Activated T-helper 9 cell treated with anti-CD3 and anti-CD28 coated beads, Interleukin-2, amount 50 U/mL, for 16 hours (primary cell): ENCODE data around the gene CDC25C.
A peak's percentile ranks its signal among the peaks of the same experiment; 100 is the strongest.

Experiments used
- DNase-seq: peaks from one replicate; pipeline ENCODE4 v3.0.0-alpha.2; 2020; ENCODE audit warnings: low read depth

Gene CDC25C

DNA sequence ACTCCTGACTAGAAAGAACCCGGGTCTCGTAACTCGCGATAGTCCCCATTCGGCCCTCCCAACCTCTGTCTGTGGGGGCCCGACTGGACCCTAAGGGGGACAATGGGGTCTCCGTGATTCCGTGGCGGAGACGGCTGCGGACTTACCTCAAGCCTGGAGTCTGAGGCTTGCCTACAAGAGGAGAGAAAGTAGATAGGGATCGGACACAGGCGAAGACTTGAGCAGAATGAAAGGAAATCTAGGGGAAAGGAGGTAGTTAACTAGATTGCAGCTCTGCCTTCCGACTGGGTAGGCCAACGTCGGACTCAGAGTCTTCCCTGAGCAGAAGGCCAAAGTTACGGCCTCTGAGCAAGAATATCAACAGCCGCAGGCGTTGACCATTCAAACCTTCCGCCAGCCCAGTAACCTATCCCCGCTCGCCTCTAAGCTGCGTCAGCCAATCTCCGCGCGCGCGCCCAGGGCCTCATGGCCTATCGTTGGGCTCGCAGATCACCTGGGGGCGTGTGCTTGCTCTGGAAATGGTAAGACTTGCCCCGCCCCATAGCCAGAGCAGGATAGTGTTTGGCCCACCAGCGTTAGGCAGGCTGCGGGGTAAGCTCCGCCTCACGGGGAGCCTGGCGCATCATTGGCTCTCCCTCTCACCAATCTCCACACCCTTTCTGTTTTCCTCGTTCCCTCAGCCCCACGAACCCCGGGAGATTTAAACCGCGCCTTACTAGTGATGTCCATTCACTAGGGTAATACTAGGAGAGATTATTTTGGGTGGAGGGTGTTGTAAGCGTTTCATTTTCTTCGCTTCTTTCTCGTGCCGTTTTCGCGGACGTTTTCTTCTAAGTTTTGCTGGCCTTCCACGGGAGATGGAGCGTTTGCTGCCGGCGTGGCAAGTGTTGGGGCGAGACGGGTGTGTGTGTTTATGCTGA, at the start of gene CDC25C:
Gene CDC25C (minus strand): TSS at position 356 of the 920 bp plus-strand sequence. CDS start 624 bp downstream, outside the sequence.
- peak; percentile 95 for DNase-seq

DNA sequence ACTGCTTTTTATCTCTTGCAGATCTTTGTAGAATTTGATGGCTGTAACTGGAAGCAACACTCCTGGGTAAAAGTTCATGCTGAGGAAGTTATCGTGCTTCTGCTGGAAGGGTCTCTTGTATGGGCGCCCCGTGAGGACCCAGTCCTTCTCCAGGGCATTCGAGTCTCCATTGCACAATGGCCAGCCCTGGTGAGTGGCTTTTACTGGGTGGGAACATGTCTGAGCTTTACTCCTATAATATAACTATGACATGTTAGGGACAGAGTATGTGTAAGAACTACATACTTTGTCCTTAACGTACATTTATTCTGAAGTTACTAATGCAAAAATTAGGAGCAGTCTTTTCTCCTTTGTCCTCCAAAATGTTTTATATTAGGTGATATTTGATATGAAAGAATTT, 41.0 kb upstream of the CDC25C start:
- no peak for DNase-seq

DNA sequence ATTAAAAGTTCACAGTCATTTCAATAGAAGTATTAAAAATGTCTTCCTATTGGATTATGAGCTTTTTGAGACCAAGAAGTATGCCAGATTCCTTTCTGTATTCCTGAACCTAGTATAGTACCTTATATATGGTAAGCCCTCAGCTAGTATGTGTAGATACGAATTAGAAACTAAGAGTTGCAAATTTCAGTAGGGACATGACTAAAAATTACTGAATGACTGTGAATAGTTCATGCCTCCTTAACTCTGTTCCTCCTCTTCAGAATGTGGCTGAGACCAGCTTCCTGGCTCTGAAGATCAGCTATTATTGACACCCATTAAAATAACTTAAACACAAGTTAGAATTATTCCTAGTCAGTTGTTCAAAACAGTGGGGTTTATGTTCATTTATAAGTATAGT, 40.6 kb upstream of the CDC25C start:
- no peak for DNase-seq

DNA sequence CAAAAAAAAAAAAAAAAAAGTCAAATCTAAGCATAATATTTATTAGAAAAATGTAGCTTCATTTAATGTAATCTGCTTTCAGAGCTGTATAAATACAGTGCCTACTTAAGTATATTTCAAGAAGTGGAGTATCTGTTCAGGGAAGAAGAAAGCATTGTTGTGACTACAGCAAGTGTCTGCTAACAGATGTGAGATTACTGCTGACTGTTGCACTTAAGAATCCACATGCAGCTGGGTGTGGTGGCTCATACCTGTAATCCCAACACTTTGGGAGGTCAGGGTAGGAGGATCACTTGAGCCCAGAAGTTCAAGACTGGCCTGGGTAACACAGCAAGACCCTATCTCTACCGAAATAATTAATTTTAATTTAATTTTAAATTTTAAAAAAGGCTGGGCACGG, 39.9 kb upstream of the CDC25C start:
- no peak for DNase-seq

DNA sequence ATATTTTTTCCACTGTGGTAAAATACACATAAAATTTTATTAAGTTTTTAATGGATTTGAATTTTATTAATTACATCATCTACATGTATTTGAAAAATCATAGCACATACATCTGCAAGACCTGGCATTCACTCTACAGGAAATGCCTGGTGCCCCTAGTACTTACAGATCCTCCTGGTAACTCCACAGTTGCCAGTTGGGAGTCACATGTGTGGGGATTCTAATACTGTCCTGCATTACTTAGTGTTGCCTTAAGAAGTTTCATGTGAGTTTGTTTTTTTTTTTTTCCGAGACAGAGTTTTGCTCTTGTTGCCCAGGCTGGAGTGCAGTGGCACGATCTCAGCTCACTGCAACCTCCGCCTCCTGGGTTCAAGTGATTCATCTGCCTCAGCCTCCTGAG, 38.9 kb upstream of the CDC25C start:
- DNase-seq, result no peak

DNA sequence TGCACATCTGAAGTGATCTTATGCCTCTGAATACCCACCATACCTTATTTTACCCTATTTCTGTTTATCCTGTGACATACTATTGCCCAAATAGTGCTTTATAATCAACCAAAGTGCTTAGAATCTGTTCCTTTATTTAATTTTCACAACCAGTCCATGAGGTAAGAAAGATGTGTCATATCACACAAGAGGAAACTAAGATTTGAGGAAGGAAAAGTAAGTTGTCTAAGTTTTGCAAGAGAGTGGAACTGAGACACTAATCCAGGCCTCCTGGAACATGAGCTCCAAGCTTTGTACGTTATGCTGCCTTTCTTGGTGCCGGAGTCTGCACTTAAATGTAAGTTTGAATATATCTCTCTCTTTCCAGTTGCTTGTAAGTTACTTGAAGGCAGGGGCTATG, 38.1 kb upstream of the CDC25C start:
- no peak for DNase-seq

DNA sequence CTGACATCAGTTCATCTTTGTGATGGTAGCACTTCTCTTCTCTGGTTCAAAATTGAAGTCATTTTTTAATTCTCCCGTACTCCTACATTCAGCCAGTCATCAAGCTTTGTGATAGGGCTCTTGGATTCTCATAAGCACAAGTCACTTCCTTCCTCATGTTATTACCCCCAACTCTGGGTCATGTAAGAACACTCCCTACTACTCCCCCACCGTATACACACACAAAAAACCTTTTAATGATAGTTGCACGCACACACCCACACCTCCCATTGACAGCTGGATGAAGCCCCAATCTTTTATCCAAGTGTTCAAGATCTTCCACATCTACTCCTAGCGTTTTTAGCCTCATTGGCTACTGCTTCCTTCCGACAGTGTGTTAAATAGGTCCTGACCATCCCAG, 37.7 kb upstream of the CDC25C start:
- no peak for DNase-seq

DNA sequence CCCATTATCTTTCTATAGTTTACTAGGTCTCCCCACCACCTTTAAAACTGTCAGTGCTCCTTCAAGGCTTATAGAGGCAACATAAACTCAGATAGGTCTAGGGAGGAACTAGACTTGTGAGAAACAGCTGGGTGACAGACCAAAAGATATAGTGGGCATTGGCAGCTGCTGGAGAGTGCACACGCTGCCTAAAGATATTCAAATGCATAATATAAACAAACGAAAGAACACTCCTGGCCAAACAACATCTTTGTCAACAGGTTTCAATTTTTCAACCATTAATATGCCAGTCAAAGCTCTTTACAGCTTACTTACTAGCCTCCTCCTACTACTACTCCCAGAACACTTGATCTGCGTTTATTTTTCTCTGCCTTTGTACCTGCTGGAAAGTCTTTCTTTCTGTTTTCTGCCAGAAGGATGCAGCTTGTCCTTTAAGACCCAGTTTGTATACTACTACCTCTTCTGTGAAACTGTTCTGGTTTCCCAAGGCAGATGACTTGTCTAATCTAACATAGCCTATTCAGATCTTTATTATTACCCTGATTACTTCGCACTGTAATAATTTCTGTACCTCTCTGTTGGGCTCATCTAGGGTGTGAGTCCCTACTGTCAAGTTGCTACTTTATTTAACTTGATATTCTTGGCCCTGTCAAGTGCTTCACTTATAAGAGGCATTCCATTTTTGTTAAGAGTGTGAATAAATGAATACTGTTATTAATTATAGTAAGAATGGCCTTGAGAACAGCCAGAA, 35.2 kb upstream of the CDC25C start:
- no peak for DNase-seq

DNA sequence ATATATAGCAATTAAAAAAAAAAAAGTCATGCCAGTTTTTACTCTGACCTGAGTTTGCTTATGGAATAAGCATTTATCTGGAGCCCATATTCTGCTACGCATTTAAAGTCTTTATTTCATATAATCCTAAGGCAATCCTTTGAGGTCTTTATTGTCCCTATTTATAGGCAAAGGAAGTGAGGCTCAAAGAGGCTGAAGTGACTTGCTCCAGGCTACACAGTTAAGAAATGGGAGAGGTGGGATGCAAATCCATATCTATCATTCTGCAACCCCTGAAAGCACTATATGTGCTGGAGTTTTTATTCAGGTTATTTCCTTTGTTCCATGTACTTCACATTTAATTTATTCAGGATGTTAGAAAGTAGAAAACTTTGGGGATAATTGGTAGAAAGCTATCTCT, 33.0 kb upstream of the CDC25C start:
- DNase-seq, result no peak

DNA sequence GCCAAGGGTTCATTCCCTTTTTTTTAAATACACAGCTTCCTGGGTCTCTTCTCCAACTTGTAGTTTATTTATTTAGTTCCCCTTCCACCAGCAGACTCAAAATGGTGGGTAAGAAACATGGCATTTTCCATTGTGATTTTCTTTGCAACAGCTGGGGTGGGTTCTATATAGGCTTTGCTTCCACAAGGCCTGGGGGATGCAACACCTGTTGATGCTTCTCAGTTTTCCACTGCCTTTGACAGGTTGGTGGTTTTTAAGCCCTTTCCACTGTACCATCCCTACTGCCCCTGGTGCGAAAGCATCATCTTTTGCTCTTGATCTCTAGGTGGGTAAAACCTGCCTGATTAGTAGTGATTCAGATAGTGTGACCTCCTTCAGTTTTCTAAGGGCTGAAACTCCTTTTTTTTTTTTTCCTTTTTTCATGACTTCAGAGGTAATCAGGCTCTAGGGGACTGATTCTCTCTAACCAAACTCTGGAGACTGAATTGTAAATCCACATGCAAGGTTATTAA, 29.4 kb upstream of the CDC25C start:
- DNase-seq, result no peak

DNA sequence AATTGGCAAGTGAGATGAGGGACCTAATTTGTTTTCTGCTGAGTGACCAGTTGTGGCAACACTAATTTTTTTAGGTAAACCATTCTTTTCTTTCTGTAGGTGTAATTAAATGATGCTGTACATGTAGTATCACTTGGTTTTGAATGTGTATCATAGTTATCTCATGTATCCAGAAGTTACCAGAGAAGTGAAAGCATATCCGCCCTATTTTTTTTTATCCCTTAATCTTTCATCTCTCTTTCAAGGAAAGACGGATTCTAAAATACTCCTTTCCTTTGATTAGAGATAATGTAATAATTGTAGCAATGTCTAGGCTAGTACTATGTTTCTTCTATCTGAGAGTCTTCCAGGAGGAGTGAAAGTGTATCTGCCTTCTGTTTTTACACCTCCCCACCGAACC, 28.0 kb upstream of the CDC25C start:
- DNase-seq, result no peak

DNA sequence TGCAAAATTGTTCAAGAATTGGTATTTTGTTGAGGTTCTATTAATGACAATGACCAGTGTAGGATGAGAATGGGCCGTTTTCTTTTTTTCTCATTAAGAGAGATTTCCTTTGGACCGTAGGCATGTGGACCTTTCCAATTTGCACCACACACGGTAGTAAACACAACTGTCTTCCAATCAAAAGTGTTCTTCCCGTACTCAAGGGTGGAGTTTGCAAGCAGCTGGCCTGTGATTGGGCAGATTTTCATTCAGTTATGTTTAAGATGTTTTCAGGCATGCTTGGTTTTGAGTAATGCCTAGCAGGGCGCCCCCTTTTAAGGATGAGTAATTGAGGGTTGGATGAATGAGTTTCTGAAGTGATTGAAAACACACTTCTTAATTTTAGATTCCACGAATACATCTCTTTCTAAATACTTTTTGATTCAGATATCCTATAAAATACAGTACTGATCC, 23.3 kb upstream of the CDC25C start:
- peak; percentile 33 for DNase-seq

DNA sequence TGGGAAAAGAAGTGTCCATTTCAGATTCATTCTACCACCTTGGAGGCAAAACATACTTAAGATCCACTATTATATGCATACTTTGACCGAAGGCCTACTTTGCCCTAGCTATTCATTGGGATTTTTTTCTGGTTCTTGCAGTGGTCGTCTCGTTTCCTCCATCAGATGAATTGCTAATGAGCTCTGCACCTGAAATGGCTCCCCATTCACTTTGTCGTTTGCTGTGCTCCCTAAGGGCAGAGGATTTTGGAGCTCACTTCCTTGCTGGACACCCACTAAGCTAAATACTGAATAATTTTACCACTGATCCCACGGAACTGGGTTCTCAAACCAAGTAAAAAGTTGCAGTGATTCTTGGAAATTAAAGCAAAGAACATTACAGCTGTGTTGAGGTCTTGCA, 22.8 kb upstream of the CDC25C start:
- DNase-seq, result no peak

DNA sequence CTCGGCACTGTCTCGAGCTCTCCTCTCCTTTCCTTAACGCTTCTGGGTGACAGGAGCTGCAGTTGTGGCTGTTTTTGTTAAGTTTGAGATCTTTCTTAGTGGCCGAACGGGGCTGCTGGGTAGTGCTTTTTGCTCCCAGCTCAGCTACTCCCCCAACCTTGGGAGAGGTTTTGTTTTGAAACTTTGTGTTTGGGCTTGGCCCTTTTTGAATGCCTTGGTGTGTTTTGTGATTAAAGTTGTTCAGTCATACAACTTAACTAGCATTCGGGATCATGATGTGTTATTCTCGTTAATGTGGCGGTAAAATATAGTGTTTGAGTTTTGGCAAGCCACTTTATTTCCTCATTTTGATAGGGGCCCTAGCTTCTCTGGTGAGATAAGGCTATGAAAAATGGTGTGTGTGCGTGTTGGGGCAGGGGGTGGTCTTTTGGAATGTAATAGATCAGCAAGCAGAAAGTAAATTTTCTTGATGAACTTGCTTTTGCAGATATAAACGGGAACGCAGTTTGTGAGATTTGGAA, 22.0 kb upstream of the CDC25C start:
- no peak for DNase-seq

DNA sequence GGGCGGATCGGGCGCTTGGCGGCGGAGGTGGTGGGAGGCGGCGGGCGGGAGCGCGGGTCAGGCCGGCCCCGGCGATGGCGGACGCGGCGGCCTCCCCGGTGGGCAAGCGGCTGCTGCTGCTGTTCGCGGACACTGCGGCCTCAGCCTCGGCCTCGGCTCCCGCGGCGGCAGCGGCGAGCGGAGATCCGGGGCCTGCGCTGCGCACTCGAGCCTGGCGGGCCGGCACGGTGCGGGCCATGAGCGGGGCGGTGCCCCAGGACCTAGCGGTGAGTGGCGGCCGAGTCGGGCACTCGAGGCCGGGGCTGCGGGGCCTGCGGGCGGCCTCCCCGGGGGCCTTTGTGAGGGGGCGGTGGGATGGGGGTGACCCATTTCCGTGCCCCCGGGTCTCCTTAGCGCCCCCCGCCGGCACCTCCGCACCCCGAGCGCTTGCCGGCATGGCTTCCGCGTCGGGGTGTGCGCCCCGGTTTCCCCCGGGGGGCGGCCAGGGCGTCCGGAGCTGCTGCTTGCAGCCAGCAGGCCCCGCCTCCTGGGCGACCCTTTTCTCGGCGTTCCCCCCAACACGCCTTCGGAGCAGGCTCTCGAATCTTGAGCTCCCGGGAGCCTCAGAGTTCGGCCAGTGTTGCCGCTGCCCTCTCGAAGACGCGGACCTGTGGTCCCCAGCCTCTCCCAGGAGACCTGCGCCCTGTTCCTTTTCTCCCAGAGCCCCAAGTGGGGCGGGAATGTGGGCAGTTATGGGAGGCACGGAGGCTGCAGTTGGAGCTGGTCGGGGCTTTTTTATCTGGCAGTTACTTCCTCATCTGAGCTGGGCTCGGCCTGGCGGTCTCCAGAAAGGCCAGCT, 21.3 kb upstream of the CDC25C start:
- DNase-seq, result peak; percentile 66

DNA sequence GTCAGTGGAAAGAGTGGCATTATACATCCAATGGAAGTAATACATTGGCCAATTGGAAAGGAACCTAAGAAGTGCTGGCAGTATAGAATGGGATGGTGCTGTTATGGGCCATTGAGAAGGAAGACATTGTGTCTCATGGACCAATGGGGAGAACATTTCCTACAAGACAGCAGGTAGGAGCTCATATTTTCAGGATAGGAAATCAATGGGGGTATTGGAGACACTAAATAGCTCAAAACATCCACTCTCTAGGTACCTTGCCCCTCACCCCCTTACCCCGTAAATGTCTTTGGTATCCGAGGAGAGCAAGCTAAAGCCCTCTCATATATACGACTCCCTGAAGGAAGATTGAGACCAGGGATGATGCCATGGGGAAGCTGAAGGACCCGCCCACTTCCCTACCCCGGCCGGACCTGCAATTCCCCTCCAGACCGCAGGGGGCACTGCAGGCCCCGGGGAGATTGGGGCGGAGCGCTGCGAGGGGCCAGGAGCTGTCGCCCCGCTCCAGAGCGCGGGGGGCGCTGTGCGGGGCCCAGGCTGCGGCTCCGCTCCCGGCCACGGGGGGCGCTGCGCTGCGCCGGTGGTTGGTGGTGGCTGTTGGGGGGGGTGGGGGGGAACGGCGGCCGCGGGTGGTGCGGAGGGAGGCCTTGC, 20.6 kb upstream of the CDC25C start, which contains the start of gene KDM3B:
Gene KDM3B (plus strand): TSS at position 615 of the 651 bp plus-strand sequence. CDS start 111 bp downstream, outside the sequence.
- DNase-seq, result peak; percentile 92

DNA sequence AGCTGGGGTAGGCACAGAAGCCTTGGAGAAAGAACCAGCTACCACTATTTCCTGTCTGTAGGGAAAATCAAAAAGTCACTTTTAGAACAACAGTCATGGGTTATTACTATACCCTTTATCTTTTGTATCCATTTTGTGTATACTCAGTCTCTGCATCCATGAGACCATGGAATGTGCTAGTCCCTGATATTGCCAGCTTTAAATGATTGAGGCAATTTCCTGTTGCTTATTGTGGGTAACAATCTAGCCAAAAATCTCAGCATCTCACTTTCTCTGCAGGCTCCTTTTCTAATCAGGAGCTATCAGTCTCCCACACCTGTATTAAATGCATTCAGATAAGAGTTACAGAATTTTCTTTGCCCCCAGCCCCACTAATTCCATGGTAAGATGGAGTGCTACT, 19.9 kb upstream of the CDC25C start:
- DNase-seq, result no peak

DNA sequence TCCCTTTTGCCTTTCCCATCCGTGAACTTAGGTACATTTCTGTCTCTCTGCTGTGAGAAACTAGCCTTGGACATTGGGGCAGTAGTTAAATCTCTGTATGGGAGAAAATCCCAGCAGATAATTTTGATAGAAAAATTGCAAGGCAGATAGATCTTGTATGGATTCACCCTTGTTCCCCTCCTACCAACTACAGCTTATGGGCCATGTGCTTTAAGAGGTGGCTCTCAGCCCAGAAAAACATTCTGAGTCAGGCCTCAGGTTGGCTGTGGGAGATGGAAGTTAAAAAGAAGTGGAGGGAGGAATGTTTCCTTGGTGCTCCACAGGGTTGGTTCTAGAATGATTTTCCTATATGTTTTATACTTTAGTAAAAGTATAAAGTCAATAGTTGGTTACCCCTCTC, 19.5 kb upstream of the CDC25C start:
- no peak for DNase-seq

DNA sequence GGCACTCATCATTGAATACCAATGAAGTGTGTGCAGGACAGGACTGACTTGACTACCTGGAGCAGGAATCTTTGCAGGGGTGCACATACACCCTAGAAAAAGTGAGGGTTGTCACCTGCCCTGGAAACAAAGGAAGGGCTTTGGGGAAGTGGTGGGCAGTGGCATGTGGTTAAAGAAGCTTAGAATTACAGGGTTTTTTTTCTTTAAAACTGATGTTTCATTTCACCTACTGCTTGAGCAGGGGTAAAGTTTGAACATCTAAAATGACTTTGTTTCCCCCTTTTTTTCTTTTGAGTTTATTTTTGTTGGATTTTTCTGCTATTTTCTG, 18.9 kb upstream of the CDC25C start:
- DNase-seq, result no peak

DNA sequence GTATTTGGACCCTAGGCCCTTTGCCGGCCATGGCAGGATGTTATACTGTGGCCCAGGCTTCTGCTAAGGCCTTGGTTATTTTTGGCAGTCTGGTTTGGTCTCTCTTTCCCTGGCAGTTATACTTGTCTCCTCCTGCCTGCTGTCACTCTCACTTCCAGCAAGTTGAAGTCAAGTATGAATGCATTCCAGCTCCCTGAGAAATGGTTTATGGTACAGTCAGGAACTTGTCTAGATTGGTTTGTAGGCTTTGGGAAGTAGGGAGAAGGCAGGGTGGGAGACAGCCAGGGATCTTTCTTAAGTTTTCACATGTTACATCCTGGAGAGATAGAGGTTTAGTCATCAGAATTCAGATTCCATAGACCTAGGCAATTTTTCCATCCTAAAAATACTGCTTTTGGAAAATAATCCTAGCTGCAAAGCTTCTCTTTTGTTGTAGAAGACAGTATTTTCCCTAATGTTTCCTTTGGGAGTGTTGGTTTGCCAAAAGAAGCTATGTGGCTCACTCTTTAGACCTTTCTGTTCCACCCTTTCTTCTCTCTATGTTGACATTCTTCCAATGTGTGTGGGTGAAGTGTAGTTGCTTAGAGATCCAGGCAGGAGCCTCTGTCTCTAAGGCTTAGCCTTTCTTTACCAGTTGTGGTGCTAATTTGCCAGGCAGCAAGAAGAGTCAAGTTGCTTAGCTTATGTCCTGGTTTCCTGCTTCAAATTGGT, 18.4 kb upstream of the CDC25C start:
- no peak for DNase-seq

DNA sequence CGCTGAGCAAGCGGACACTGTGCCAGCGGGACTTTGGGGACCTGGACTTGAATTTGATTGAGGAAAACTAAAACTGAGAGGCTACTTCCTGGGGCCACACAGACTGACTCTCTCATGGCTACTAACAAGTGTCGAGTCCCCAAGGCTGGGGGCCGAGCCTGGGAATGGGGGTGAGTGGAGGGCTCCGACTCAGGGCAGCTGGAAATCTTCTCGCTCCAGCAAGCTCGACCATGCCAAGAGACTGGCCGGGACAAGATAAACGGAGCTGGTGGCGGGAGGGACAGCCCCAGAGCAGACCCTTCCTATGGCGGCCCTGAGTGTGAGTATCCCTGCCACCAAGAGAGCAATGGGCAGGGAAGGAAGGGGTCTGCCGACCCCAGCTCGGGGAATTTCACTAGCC, 15.3 kb upstream of the CDC25C start:
- DNase-seq, result no peak
